Tibial nerve (tissue), 4 donors: ENCODE measurements around the gene GMEB2.

Experiments used
- EP300 ChIP-seq, 2 donors: sonication (generic); formaldehyde crosslinking; IDR thresholded peaks; one replicate each; pipeline ENCODE4 v1.6.1; 2017; ENCODE audit warnings: antibody characterized with exemption in 2 of 2, mild to moderate bottlenecking in 1 of 2
- TF ChIP-seq, protein P1 (sequence below), 5 experiments: fragments of 200-600 bp in 3 of 5; fragments of 450-650 bp in 2 of 5; sonication (generic) in 3 of 5; IDR thresholded peaks; one replicate each; pipeline ENCODE4 v1.5.1; 2016 to 2019; ENCODE audit warnings: antibody characterized with exemption in 5 of 5, mild to moderate bottlenecking in 3 of 5, moderate library complexity in 2 of 5

DNA sequence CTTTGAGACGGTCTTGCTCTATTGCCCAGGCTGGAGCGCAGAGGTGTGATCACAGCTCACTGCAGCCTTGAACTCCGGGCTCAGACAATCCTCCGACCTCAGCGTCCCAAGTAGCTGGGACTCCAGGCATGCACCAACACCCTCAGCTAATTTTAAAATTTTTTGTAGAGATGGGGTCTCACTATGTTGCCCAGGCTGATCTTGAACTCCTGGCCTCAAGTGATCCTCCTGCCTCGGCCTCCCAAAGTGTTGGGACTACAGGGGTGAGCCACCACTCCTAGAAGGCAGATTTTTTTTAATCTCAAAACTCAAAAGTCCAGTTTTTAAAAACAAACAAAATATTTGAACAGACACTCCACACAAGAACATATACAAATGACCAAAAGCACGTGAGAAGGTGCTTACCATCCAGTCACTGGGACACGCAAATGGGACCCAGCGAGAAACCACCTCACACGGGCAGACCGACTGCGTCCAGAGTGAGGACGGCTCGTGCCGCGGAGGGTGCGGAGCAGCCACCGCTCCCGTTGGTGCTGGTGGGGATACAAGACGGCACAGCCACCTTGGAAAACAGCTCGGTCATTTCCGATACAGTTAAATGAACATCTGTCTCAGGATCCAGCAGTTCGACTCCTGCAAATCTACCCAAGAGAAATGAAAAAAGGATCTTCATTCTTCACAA lies 44.4 kb downstream of the GMEB2 start:
- TF ChIP-seq, protein P1, sequence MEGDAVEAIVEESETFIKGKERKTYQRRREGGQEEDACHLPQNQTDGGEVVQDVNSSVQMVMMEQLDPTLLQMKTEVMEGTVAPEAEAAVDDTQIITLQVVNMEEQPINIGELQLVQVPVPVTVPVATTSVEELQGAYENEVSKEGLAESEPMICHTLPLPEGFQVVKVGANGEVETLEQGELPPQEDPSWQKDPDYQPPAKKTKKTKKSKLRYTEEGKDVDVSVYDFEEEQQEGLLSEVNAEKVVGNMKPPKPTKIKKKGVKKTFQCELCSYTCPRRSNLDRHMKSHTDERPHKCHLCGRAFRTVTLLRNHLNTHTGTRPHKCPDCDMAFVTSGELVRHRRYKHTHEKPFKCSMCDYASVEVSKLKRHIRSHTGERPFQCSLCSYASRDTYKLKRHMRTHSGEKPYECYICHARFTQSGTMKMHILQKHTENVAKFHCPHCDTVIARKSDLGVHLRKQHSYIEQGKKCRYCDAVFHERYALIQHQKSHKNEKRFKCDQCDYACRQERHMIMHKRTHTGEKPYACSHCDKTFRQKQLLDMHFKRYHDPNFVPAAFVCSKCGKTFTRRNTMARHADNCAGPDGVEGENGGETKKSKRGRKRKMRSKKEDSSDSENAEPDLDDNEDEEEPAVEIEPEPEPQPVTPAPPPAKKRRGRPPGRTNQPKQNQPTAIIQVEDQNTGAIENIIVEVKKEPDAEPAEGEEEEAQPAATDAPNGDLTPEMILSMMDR (IDR thresholded peaks at IDR 0.05) = no peak
- TF ChIP-seq EP300 (IDR thresholded peaks at IDR 0.05) = no peak
